SK-N-SH treated with all-trans-retinoic acid at 6 μM for 48 hours (cell line): ENCODE data around the gene CRYBG1.
"Not testable (repeated sequence)": the region's sequence is repeated elsewhere in the genome, so short reads cannot be mapped to it uniquely, and the experiment has no call there.

Experiments
- GLIS3 ChIP-seq: fragments of 250-450 bp; sonication (Bioruptor Pico); IDR thresholded peaks from 2 replicates; pipeline ENCODE4 v1.5.0; 2020; ENCODE audit warnings: mild to moderate bottlenecking, moderate library complexity
- PATZ1 ChIP-seq: fragments of 250-450 bp; sonication (Bioruptor Pico); IDR thresholded peaks from 2 replicates; pipeline ENCODE4 v1.8.0; 2020; ENCODE audit warnings: mild to moderate bottlenecking, moderate library complexity, borderline replicate concordance
- PPARA ChIP-seq: fragments of 250-450 bp; sonication (Bioruptor Pico); IDR thresholded peaks from 2 replicates; pipeline ENCODE4 v1.5.0; 2020; ENCODE audit warnings: mild to moderate bottlenecking, borderline replicate concordance
- TSHZ2 ChIP-seq: fragments of 250-450 bp; sonication (Bioruptor Pico); IDR thresholded peaks from 2 replicates; pipeline ENCODE4 v1.5.0; 2020; ENCODE audit warnings: mild to moderate bottlenecking, moderate library complexity

- TF ChIP-seq TSHZ2; PATZ1 (CRISPR knock-in tag); PPARA (CRISPR knock-in tag); GLIS3: not testable (repeated sequence)
Observed at GRCh38 chr6:106588937-106589336, 228.4 kb downstream of the CRYBG1 start.
